SJSA1 (cell line): ENCODE data around the gene NFU1. TPM values are rescaled to one million over a fixed set of nuclear protein-coding genes. Genes with fewer than 3 reads are reported as not detected.
A peak's percentile ranks its signal among the peaks of the same experiment; 100 is the strongest.

Experiments
- DNase-seq, 2 experiments: peaks; one replicate each; pipeline ENCODE4 v3.0.0-alpha.2; 2015 to 2020; ENCODE audit warnings: low spot score in 2 of 2, low read depth in 1 of 2
- H3K27ac ChIP-seq: fragments of 250-450 bp; sonication (Bioruptor Pico); 2 replicates; pipeline ENCODE4 v1.5.1; 2020; ENCODE audit warnings: mild to moderate bottlenecking, moderate library complexity
- H3K27me3 ChIP-seq: fragments of 250-450 bp; sonication (Bioruptor Pico); replicated peaks from 2 replicates; pipeline ENCODE4 v1.5.1; 2020; ENCODE audit warnings: mild to moderate bottlenecking, moderate library complexity
- H3K36me3 ChIP-seq: fragments of 250-450 bp; sonication (Bioruptor Pico); 2 replicates; pipeline ENCODE4 v1.5.1; 2020; ENCODE audit warnings: mild to moderate bottlenecking
- H3K4me1 ChIP-seq: fragments of 250-450 bp; sonication (Bioruptor Pico); replicated peaks from 2 replicates; pipeline ENCODE4 v1.6.1; 2021; ENCODE audit warnings: mild to moderate bottlenecking
- H3K4me3 ChIP-seq: fragments of 250-450 bp; sonication (Bioruptor Pico); 2 replicates; pipeline ENCODE4 v1.5.1; 2020; ENCODE audit warnings: mild to moderate bottlenecking
- H3K9me3 ChIP-seq: fragments of 250-450 bp; sonication (Bioruptor Pico); replicated peaks from 2 replicates; pipeline ENCODE4 v1.5.1; 2020; ENCODE audit warnings: mild to moderate bottlenecking
- total RNA-seq: library from RNA; depleted of rRNA; stranded (reverse); fragments of >200 nt; shearing (Covaris generic); gene quantifications from 2 replicates; pipeline ENCODE4 v1.2.3, GENCODE V29; 2014; rRNA removed

The NFU1 gene
- 51.2 and 140 TPM in 2 replicates for total RNA-seq

DNA sequence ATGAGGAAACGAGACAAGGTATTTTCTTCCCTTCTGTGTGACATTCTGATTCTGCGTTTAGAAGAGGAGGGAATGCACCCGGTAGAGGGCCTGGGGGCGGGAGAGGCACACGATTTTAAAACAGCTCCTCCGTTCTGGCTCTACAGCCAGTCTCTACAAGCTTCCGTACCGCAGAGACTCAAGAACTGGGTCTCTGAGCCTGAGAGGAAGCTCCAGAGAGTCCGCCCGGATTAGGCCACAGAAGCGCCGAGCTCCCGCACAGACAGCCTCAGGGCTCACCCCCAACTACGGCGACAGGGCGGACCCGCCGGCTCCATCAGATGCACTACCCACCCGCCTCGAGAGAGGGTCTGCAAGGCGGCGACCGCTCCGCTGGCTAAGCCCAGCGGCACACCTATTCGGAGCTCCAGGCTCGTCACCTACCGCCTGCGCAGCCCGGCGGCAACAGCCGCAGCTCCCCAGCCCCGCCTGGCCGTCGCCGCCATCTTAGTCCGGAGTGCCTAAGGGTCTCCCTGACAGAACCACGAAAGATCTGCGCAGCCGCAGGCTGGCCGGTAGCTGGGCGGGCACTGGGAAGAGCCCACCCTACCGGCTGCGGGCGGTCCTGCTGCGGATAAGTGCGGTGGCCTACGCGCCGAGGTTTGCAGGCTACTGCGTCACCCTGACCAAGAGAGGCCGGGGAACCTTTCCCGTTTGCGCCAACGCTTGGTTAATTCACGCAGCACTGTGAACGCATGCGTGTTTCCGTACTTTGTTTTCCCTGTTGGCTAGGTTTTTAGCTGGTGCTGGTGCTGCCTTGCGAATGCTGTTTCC is at the start of gene NFU1:
Gene NFU1 (minus strand): TSS at position 498 of the 813 bp plus-strand sequence. CDS start 13 bp downstream, at position 485.
- peak within 1 kb of the TSS; percentile 77 for H3K4me3 ChIP-seq
- peak; percentile 93 to 96 for DNase-seq

DNA sequence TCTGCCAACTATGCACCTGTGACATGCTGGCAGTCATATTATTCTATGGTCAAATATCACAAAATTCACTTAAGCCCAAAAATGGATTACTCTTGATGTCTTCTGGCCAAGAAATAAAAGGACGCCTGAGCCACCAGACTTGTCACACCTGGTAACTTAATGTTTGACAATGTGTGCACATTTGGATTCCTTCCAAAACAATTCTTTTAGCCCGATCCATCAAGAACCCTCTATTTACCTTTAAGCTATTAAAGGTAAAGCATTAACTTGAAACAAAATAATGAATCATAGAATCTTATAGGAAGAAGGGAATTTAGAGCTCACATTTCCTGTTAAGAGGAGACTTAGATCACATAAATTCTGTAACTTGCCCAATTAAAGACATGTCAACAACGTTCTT is 46.5 kb upstream of the NFU1 start:
- no peak overlapping the region for H3K4me3 ChIP-seq
- no peak for DNase-seq
- H3K9me3 ChIP-seq: no peaks in the 10 kb centered on the region
- H3K4me1 ChIP-seq: peaks cover 5% of the 10 kb centered on the region; the same call in 1 of the 2 replicates
- H3K27me3 ChIP-seq: no peaks in the 10 kb centered on the region
- H3K36me3 ChIP-seq: peaks cover 41% of the 10 kb centered on the region
- no peak overlapping the region for H3K27ac ChIP-seq

More for the DNA sequence above, at the start of gene NFU1:
- no peaks in the 10 kb centered on the region for H3K9me3 ChIP-seq
- H3K27ac ChIP-seq: peak within 1 kb of the TSS; percentile 72
- H3K36me3 ChIP-seq: peaks cover 4% of the 10 kb centered on the region
- no peaks in the 10 kb centered on the region for H3K27me3 ChIP-seq
- peaks cover 8% of the 10 kb centered on the region for H3K4me1 ChIP-seq

DNA sequence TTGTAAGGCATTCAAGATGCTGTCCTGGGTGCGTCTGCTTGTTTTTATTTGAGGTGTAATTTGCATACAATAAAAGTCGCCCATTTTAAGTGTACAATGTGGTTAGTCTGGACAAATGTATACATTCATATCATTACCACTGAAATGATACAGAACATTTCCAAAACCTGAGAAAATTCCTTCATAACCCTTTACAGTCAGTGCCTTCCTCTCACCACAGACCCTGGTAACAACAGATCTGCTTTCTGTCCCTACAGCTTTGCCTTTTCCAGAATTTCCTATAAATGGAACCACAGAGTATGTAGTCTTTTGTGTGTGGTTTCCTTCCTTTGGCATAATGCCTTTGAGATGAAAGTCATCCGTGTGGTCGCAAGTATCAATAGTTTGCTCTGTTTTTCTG is 45.8 kb upstream of the NFU1 start:
- peak in 1 of 2 experiments; percentile 18 for DNase-seq
- H3K27ac ChIP-seq: no peak overlapping the region
- H3K9me3 ChIP-seq: no peaks in the 10 kb centered on the region

DNA sequence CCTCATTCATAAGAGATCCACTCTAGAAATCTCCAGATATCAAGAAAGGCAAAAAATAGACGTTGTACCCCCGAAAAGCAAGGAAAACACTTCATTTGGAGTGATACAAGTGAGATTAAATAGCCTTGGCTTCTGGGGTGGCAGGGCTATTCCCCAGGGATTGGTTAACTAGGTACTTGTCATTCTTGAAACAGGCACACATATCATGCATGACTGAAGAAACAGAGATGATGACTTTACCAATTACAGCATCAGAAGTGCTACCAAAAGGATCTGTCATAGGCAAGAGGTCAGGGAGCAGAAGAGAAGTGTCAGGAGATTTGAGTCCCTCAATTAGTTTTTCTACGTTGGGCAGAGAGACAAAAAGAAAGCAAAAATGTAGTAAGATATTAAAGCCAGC is 45.2 kb upstream of the NFU1 start:
- no peak overlapping the region for H3K4me3 ChIP-seq

More for the DNA sequence above, 45.8 kb upstream of the NFU1 start:
- Histone ChIP-seq H3K27me3 (no peaks in the 10 kb centered on the region), H3K4me1 (peaks cover 5% of the 10 kb centered on the region; the same call in 1 of the 2 replicates), H3K4me3 (no peak overlapping the region), H3K36me3 (peaks cover 34% of the 10 kb centered on the region)

GRCh38 chr2:69481421-69481820 is 44.2 kb upstream of the NFU1 start:
- H3K27me3 ChIP-seq: no peaks in the 10 kb centered on the region

More for the DNA sequence above, 45.2 kb upstream of the NFU1 start:
- Histone ChIP-seq H3K4me1 (peaks cover 5% of the 10 kb centered on the region; the same call in 1 of the 2 replicates), H3K9me3 (no peaks in the 10 kb centered on the region), H3K27me3 (no peaks in the 10 kb centered on the region), H3K36me3 (peaks cover 32% of the 10 kb centered on the region), H3K27ac (no peak overlapping the region)
- no peak for DNase-seq

GRCh38 chr2:69477627-69478026 is 40.4 kb upstream of the NFU1 start:
- Histone ChIP-seq H3K27me3 (no peaks in the 10 kb centered on the region), H3K36me3 (peaks cover 43% of the 10 kb centered on the region), H3K27ac (no peak overlapping the region), H3K4me1 (no peaks in the 10 kb centered on the region), H3K4me3 (no peak overlapping the region), H3K9me3 (no peaks in the 10 kb centered on the region)
- DNase-seq: no peak

More at GRCh38 chr2:69481421-69481820, 44.2 kb upstream of the NFU1 start:
- Histone ChIP-seq H3K4me3 (no peak overlapping the region), H3K4me1 (peaks cover 5% of the 10 kb centered on the region; the same call in 1 of the 2 replicates), H3K27ac (no peak overlapping the region), H3K9me3 (no peaks in the 10 kb centered on the region), H3K36me3 (peaks cover 30% of the 10 kb centered on the region)
- DNase-seq: no peak

DNA sequence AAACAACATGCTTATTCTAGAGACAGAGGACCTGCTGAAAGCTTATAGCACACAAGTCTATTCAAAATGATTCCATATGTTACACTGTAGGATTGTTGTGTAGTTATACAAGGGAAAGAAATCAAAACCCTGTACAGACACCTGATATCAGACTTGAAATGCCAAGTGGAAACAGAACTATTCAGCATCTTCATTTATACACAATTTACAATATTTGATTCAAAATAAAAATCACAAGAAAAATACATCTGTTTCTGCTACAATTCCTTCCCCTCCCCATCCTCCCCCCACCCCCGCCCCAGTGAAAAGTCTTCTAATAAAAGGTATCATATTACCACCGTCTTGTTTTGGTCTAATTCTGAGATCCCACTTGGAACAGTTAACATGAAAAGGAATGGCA is 37.5 kb upstream of the NFU1 start:
- Histone ChIP-seq H3K9me3 (no peaks in the 10 kb centered on the region), H3K27me3 (no peaks in the 10 kb centered on the region), H3K36me3 (peaks cover 37% of the 10 kb centered on the region), H3K4me1 (no peaks in the 10 kb centered on the region), H3K4me3 (no peak overlapping the region), H3K27ac (no peak overlapping the region)
- no peak for DNase-seq

DNA sequence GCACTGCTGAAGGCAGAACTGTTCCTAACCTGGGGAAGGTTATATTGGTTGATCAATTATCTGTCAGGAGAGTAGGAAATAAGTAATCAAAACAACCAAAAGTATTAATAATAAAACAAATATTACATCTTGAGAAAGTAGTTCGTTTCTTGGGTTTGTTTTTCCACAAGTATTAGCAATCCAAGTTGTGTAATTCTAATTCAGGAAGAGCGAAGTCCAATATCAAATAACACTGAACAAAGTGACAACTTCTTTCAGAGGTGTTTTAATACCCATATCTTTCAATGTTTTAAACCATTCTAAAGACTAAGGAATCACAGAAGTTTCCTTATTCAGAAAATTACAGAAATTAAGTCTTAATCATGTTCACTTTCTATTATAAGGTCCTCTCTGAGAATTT is 34.6 kb upstream of the NFU1 start:
- no peak for DNase-seq
- Histone ChIP-seq H3K4me3 (no peak overlapping the region), H3K4me1 (no peaks in the 10 kb centered on the region), H3K9me3 (no peaks in the 10 kb centered on the region; the same call in 1 of the 2 replicates), H3K36me3 (peaks cover 51% of the 10 kb centered on the region), H3K27me3 (no peaks in the 10 kb centered on the region), H3K27ac (no peak overlapping the region)

DNA sequence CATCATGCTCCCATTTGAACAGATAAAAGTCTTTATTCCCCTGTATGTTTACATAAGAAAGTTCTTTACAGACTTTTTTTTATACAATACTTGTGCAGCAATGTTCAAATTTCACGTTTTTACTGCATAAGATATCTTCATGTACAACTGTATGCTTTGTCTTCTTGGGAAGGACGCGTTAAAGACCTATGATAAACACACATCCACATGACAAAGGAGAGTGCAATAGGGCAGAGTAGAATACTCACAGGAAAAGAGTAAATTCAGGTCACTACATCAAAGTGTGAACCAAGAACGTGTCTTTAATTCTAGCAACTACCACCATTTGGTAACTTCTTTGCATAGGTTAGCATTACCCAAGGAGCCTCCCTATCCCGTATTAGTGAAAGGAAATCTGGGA is 33.7 kb upstream of the NFU1 start:
- Histone ChIP-seq H3K4me3 (no peak overlapping the region), H3K4me1 (no peaks in the 10 kb centered on the region), H3K27ac (no peak overlapping the region), H3K27me3 (no peaks in the 10 kb centered on the region), H3K9me3 (no peaks in the 10 kb centered on the region; the same call in 1 of the 2 replicates), H3K36me3 (peaks cover 51% of the 10 kb centered on the region)
- DNase-seq: no peak

GRCh38 chr2:69469784-69470183 is 32.5 kb upstream of the NFU1 start:
- Histone ChIP-seq H3K27me3 (no peaks in the 10 kb centered on the region), H3K4me1 (no peaks in the 10 kb centered on the region), H3K4me3 (no peak overlapping the region), H3K9me3 (no peaks in the 10 kb centered on the region; the same call in 1 of the 2 replicates), H3K27ac (no peak overlapping the region), H3K36me3 (peaks cover 53% of the 10 kb centered on the region)
- no peak for DNase-seq

- Histone ChIP-seq H3K4me1 (no peaks in the 10 kb centered on the region), H3K9me3 (no peaks in the 10 kb centered on the region; the same call in 1 of the 2 replicates), H3K4me3 (no peak overlapping the region), H3K27me3 (no peaks in the 10 kb centered on the region), H3K36me3 (peaks cover 57% of the 10 kb centered on the region), H3K27ac (no peak overlapping the region)
- no peak for DNase-seq
These were observed 32.1 kb upstream of the NFU1 start for GRCh38 chr2:69469375-69469774.

DNA sequence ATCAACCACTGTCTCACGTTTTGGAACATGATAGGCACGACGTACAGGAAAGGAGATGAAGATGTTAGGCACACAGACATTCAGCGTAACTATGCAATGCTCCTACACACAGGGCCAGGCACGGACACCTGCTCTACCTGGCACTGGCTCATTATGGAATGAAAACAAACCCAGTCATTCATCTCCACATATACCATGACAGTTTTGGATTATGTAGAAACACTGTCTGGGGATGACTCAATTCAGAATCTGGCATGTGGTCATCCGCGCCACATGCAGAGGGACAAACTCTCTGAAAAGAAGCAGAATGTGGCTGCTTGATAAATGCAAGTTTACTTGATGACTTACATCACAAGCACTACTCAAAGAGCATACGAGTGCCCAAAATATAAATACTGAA is 29.5 kb upstream of the NFU1 start:
- H3K27ac ChIP-seq: no peak overlapping the region
- H3K9me3 ChIP-seq: no peaks in the 10 kb centered on the region; the same call in 1 of the 2 replicates
- H3K4me3 ChIP-seq: no peak overlapping the region
- H3K4me1 ChIP-seq: no peaks in the 10 kb centered on the region
- peaks cover 64% of the 10 kb centered on the region for H3K36me3 ChIP-seq
- DNase-seq: no peak
- no peaks in the 10 kb centered on the region for H3K27me3 ChIP-seq

DNA sequence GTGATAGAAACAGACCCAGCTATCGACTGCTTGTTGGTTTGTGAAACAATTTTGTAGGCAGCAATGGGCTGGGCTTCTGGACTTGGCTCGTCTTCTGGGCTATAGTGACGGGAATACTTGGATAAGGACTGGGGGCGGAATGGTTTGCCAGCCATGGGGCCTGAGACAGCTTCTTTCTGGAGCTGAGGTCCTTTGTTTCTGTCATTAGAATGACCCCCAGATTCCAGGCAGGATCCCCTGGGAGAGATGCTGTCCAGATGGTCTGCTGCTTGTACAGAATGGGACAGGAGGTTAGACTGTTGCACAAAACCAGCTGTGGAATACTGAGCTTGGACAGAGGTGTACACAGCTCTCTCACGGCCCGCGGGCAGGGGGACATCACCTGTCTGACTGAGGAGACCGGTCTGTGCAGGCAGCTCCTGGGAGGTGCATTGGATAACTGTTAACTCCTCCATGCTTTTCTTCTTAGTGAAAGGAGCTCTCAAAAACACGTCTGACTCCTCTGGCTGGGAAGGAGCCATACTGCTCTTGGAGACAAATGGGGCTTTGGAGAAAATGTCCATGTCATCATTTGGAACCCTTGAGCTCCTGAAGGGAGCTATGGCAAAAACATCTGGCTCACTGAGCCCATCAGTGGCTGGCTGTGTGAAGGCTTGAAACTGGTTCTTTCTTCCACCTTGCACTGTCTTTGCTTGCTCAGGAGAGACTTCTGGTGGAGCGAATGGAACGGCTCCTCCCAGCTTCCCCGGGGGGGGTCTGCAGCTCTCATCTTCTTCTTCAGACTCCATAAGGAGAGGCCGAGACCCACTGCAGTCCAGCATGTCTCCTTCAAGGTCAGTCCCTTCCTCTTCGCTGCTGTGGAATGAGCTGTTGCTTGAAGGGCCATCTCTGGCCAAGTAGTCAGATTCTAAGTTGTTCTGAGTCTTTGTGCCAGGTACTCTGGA is 28.6 kb upstream of the NFU1 start:
- H3K27ac ChIP-seq: no peak overlapping the region
- no peaks in the 10 kb centered on the region for H3K4me1 ChIP-seq
- no peaks in the 10 kb centered on the region; the same call in 1 of the 2 replicates for H3K9me3 ChIP-seq
- H3K36me3 ChIP-seq: peaks cover 64% of the 10 kb centered on the region
- DNase-seq: no peak
- H3K27me3 ChIP-seq: no peaks in the 10 kb centered on the region
- H3K4me3 ChIP-seq: no peak overlapping the region
